ENCODE data around the gene PTPRK. TPM values are rescaled to one million over a fixed set of nuclear protein-coding genes. Genes with fewer than 3 reads are reported as not detected.

PTPRK gene
- total RNA-seq, 4 donors from 2014 or later = 34.6 to 56.5 (median 47.0) TPM

- no peaks in the 10 kb centered on the region for H3K36me3 ChIP-seq
- WGBS, 2 donors = 98% methylated on average over 1 of the region's 1 CpG
- H3K27ac ChIP-seq = no peak overlapping the region
- TF ChIP-seq POLR2A (IDR thresholded peaks at IDR 0.05) (no peak), CTCF (IDR thresholded peaks at IDR 0.05) (no peak)
- no peaks in the 10 kb centered on the region for H3K4me1 ChIP-seq
- intact Hi-C loops (cut with DNase I) = no loop called here
- no peaks in the 10 kb centered on the region for H3K9me3 ChIP-seq
- no peak for DNase-seq
- no peak overlapping the region for H3K4me3 ChIP-seq (replicated peaks in 1 of 3)
- no peaks in the 10 kb centered on the region for H3K27me3 ChIP-seq
Measured at GRCh38 chr6:128007658-128008057, 512.7 kb downstream of the PTPRK start.

GRCh38 chr6:128005009-128005408, 515.4 kb downstream of the PTPRK start:
- intact Hi-C loops (cut with DNase I) = no loop called here

GRCh38 chr6:128000363-128000762, 520.0 kb downstream of the PTPRK start:
- H3K36me3 ChIP-seq = no peaks in the 10 kb centered on the region
- no peak for DNase-seq
- 93 to 95% methylated on average over 2 of the region's 2 CpGs for WGBS, 2 donors
- TF ChIP-seq CTCF (IDR thresholded peaks at IDR 0.05) (no peak), POLR2A (IDR thresholded peaks at IDR 0.05) (no peak)
- no peaks in the 10 kb centered on the region for H3K9me3 ChIP-seq
- H3K27me3 ChIP-seq = no peaks in the 10 kb centered on the region
- no peaks in the 10 kb centered on the region for H3K4me1 ChIP-seq
- H3K27ac ChIP-seq = no peak overlapping the region
- intact Hi-C loops (cut with DNase I) = no loop called here
- no peak overlapping the region for H3K4me3 ChIP-seq (replicated peaks in 1 of 3)

More at GRCh38 chr6:128005009-128005408, 515.4 kb downstream of the PTPRK start:
- Histone ChIP-seq H3K36me3 (no peaks in the 10 kb centered on the region), H3K4me3 (replicated peaks in 1 of 3) (no peak overlapping the region), H3K4me1 (no peaks in the 10 kb centered on the region), H3K27me3 (no peaks in the 10 kb centered on the region), H3K9me3 (no peaks in the 10 kb centered on the region), H3K27ac (no peak overlapping the region)
- no peak for TF ChIP-seq CTCF (IDR thresholded peaks at IDR 0.05)
- no peak for TF ChIP-seq POLR2A (IDR thresholded peaks at IDR 0.05)
- WGBS, 2 donors = 84 to 89% methylated on average over 5 of the region's 5 CpGs
- no peak for DNase-seq

- Histone ChIP-seq H3K27ac (no peak overlapping the region), H3K9me3 (no peaks in the 10 kb centered on the region), H3K27me3 (no peaks in the 10 kb centered on the region), H3K4me1 (no peaks in the 10 kb centered on the region), H3K36me3 (no peaks in the 10 kb centered on the region), H3K4me3 (replicated peaks in 1 of 3) (no peak overlapping the region)
- intact Hi-C loops (cut with DNase I) = no loop called here
- TF ChIP-seq CTCF (IDR thresholded peaks at IDR 0.05) = no peak
- TF ChIP-seq POLR2A (IDR thresholded peaks at IDR 0.05) = no peak
- WGBS, 2 donors = 55 to 70% methylated on average over 4 of the region's 4 CpGs
- DNase-seq = no peak
Measured at GRCh38 chr6:127998985-127999384, 521.4 kb downstream of the PTPRK start.

- H3K9me3 ChIP-seq = no peaks in the 10 kb centered on the region
- no peaks in the 10 kb centered on the region for H3K27me3 ChIP-seq
- TF ChIP-seq CTCF (IDR thresholded peaks at IDR 0.05) (no peak), POLR2A (IDR thresholded peaks at IDR 0.05) (no peak)
- no peaks in the 10 kb centered on the region for H3K4me1 ChIP-seq
- H3K36me3 ChIP-seq = no peaks in the 10 kb centered on the region
- H3K27ac ChIP-seq = no peak overlapping the region
- H3K4me3 ChIP-seq (replicated peaks in 1 of 3) = no peak overlapping the region
- WGBS, 2 donors = 86 to 92% methylated on average over 3 of the region's 3 CpGs
- DNase-seq = no peak
- intact Hi-C loops (cut with DNase I) = no loop called here
Measured at GRCh38 chr6:127997496-127998164, 522.8 kb downstream of the PTPRK start.

All from thyroid gland (tissue), 4 donors.